SK-N-SH (cell line): ENCODE measurements around the gene CCDC102A. TPM values are rescaled to one million over a fixed set of nuclear protein-coding genes. Genes with fewer than 3 reads are reported as not detected.

ENCODE experiments used
- CTCF ChIA-PET: fragments of 300-600, 350-600 bp; formaldehyde crosslinking; extraction: SDS; loops from one replicate; lab custom pipeline; 2021; lab: Yijun Ruan, JAX
- POLR2A ChIA-PET: fragments of 350-600 bp; sonication (Branson Sonifier 250); formaldehyde crosslinking; extraction: SDS; loops from one replicate; lab custom pipeline; 2020; ENCODE audit warnings: antibody characterized with exemption, inconsistent platforms; lab: Yijun Ruan, JAX
- DNase-seq: peaks from one replicate; pipeline ENCODE4 v3.0.0; 2012
- H2AFZ ChIP-seq: fragments of 200-600 bp; sonication (generic); 2 replicates; pipeline ENCODE4 v1.8.1; 2016; ENCODE audit warnings: antibody characterized with exemption, mild to moderate bottlenecking, low read depth
- H3F3A ChIP-seq: fragments of 200-600 bp; sonication (generic); replicated peaks from 2 replicates; pipeline ENCODE3; 2016; ENCODE audit warnings: antibody characterized with exemption, mild to moderate bottlenecking; ENCODE audit not compliant: insufficient read depth
- H3K27ac ChIP-seq, 2 experiments: fragments of 200-500 bp in 1 of 2; fragments of 200-600 bp in 1 of 2; sonication (Bioruptor generic) in 1 of 2; sonication (generic), shearing (Covaris generic) in 1 of 2; 2 replicates each; pipeline versions ENCODE4 v1.5.1 to v1.6.1; 2014 to 2016; ENCODE audit warnings: low read depth in 2 of 2, inconsistent platforms in 1 of 2, low read length in 1 of 2, mild to moderate bottlenecking in 1 of 2, mixed read lengths in 1 of 2
- H3K27me3 ChIP-seq: fragments of 200-600 bp; sonication (generic), shearing (Covaris generic); 2 replicates; pipeline ENCODE4 v1.6.1; 2016; ENCODE audit warnings: mixed run types; ENCODE audit not compliant: insufficient read depth
- H3K36me3 ChIP-seq, 2 experiments: fragments of 200-500 bp in 1 of 2; fragments of 200-600 bp in 1 of 2; sonication (Bioruptor generic) in 1 of 2; sonication (generic) in 1 of 2; replicated peaks in 1 of 2; 2 replicates each; pipeline versions ENCODE3 to v1.5.1; 2014 to 2016; ENCODE audit warnings: low read length in 1 of 2, mild to moderate bottlenecking in 1 of 2; ENCODE audit not compliant: insufficient read depth in 2 of 2, control insufficient read depth in 1 of 2
- H3K4me1 ChIP-seq, 2 experiments: fragments of 200-500 bp in 1 of 2; fragments of 200-600 bp in 1 of 2; sonication (Bioruptor generic) in 1 of 2; sonication (generic), shearing (Covaris generic) in 1 of 2; 2 replicates each; pipeline versions ENCODE4 v1.5.1 to v1.6.1; 2014 to 2016; ENCODE audit warnings: low read depth in 1 of 2, low read length in 1 of 2, mixed run types in 1 of 2; ENCODE audit not compliant: insufficient read depth in 2 of 2, control insufficient read depth in 1 of 2
- H3K4me2 ChIP-seq: fragments of 200-600 bp; sonication (generic), shearing (Covaris generic); 2 replicates; pipeline ENCODE4 v1.6.1; 2017; ENCODE audit warnings: mixed run types
- H3K4me3 ChIP-seq, 2 experiments: fragments of 200-500 bp in 1 of 2; fragments of 200-600 bp in 1 of 2; sonication (Bioruptor generic) in 1 of 2; sonication (generic), shearing (Covaris generic) in 1 of 2; 2 replicates each; pipeline versions ENCODE4 v1.5.1 to v1.8.1; 2014 to 2016; ENCODE audit warnings: low read depth in 2 of 2, inconsistent platforms in 1 of 2, low read length in 1 of 2, mild to moderate bottlenecking in 1 of 2, mixed read lengths in 1 of 2, moderate library complexity in 1 of 2
- H3K79me2 ChIP-seq: fragments of 200-600 bp; sonication (generic); 2 replicates; pipeline ENCODE4 v1.8.1; 2017; ENCODE audit warnings: mild to moderate bottlenecking; ENCODE audit not compliant: insufficient read depth
- H3K9ac ChIP-seq: fragments of 200-600 bp; sonication (generic); 2 replicates; pipeline ENCODE4 v1.6.1; 2017; ENCODE audit warnings: mixed run types
- H3K9me2 ChIP-seq: fragments of 200-600 bp; sonication (generic); 2 replicates; pipeline ENCODE4 v1.6.1; 2017; ENCODE audit warnings: mixed run types
- H3K9me3 ChIP-seq: fragments of 200-600 bp; sonication (generic); 2 replicates; pipeline ENCODE4 v1.6.1; 2017; ENCODE audit warnings: mixed run types, mild to moderate bottlenecking, moderate library complexity
- H4K20me1 ChIP-seq: fragments of 200-600 bp; sonication (generic); 2 replicates; pipeline ENCODE4 v1.6.1; 2017; ENCODE audit warnings: mild to moderate bottlenecking, mixed run types; ENCODE audit not compliant: insufficient read depth
- EZH2phosphoT487 ChIP-seq: fragments of 200-600 bp; sonication (generic); IDR thresholded peaks from 2 replicates; pipeline ENCODE4 v1.6.1; 2017; ENCODE audit warnings: low read depth, mixed run types, mild to moderate bottlenecking, antibody characterized with exemption, moderate library complexity, borderline replicate concordance
- FOSL2 ChIP-seq: IDR thresholded peaks from 2 replicates; pipeline ENCODE4 v1.4.0; 2012; ENCODE audit warnings: low read depth, mild to moderate bottlenecking, moderate library complexity, borderline replicate concordance
- FOXJ3 ChIP-seq: sonication (generic); formaldehyde crosslinking; IDR thresholded peaks from 2 replicates; pipeline ENCODE4 v1.5.1; 2020; ENCODE audit warnings: mild to moderate bottlenecking, missing genetic modification reagents
- IRF3 ChIP-seq: fragments of 150-350 bp; IDR thresholded peaks from 2 replicates; pipeline ENCODE4 v1.6.1; 2016; ENCODE audit warnings: mild to moderate bottlenecking, low read depth, low read length
- MAX ChIP-seq: IDR thresholded peaks from 2 replicates; pipeline ENCODE4 v1.4.0; 2012; ENCODE audit warnings: low read depth
- NRF1 ChIP-seq: IDR thresholded peaks from 2 replicates; pipeline ENCODE4 v1.6.1; 2012; ENCODE audit warnings: low read depth, mild to moderate bottlenecking, low read length
- PBX3 ChIP-seq: IDR thresholded peaks from 2 replicates; pipeline ENCODE4; 2012
- RFX5 ChIP-seq: IDR thresholded peaks from 2 replicates; pipeline ENCODE4 v1.6.1; 2012; ENCODE audit warnings: mild to moderate bottlenecking, improper control_type of control experiment, low read length
- RXRA ChIP-seq: IDR thresholded peaks from 2 replicates; pipeline ENCODE4 v1.4.0; 2012; ENCODE audit warnings: low read depth, mild to moderate bottlenecking, borderline replicate concordance
- SIN3A ChIP-seq: IDR thresholded peaks from 2 replicates; pipeline ENCODE4 v1.6.1; 2012; ENCODE audit warnings: low read depth, mild to moderate bottlenecking, low read length, moderate library complexity, borderline replicate concordance
- USF1 ChIP-seq: IDR thresholded peaks from 2 replicates; pipeline ENCODE4 v1.4.0; 2012; ENCODE audit warnings: low read depth, borderline replicate concordance
- USF2 ChIP-seq: fragments of 150-350 bp; IDR thresholded peaks from 2 replicates; pipeline ENCODE4 v1.6.1; 2017; ENCODE audit warnings: antibody characterized with exemption, low read length, low read depth, borderline replicate concordance
- ZBTB33 ChIP-seq: IDR thresholded peaks from 2 replicates; pipeline ENCODE4 v1.4.0; 2012; ENCODE audit warnings: low read depth, borderline replicate concordance
- WGBS: methylation state at CpG from one replicate; pipeline ENCODE4 v1.1.6; 2017; ENCODE audit warnings: low lambda C conversion rate; 5-methylcytosine and 5-hydroxymethylcytosine counted together
- polyA plus RNA-seq, 3 experiments: library from polyadenylated mRNA; depleted of rRNA; stranded (reverse); fragments of >200 nt; gene quantifications; 2 replicates each; pipeline ENCODE4 v1.2.3, GENCODE V29; 2012

The CCDC102A gene
- polyA plus RNA-seq, 1 of the 3 experiments (the other 2 are of a cell fraction): 26.2 TPM

- Histone ChIP-seq H3K9me3 (no peaks in the 10 kb centered on the region), H3K27me3 (no peaks in the 10 kb centered on the region), H2AFZ (peak overlapping the region; percentile 89), H3K36me3 (no peaks in the 10 kb centered on the region), H3K79me2 (no peaks in the 10 kb centered on the region; the same call in 1 of the 2 replicates), H3K27ac (peak overlapping the region in 1 of 2 experiments; percentile 20; a peak in 1 of 4 replicates), H3K4me3 (peak overlapping the region in 1 of 2 experiments; percentile 51; a peak in 1 of 4 replicates), H3K9ac (no peak overlapping the region), H3K4me1 (peaks cover 0 to 39% of the 10 kb centered on the region in 2 experiments; a peak in 1 of 4 replicates), H3K4me2 (peak overlapping the region; percentile 67), H3F3A (no peaks in the 10 kb centered on the region), H4K20me1 (no peaks in the 10 kb centered on the region), H3K9me2 (no peaks in the 10 kb centered on the region)
- TF ChIP-seq RXRA: no peak
- TF ChIP-seq SIN3A: no peak
- no peak for TF ChIP-seq RFX5
- TF ChIP-seq NRF1: no peak
- no peak for TF ChIP-seq FOSL2
- no peak for TF ChIP-seq PBX3
- no peak for TF ChIP-seq ZBTB33
- no peak for TF ChIP-seq EZH2phosphoT487
- TF ChIP-seq USF2: no peak
- no peak for TF ChIP-seq IRF3
- no peak for TF ChIP-seq MAX
- no peak for TF ChIP-seq USF1
- TF ChIP-seq FOXJ3 (CRISPR knock-in tag): no peak
- CTCF ChIA-PET: interaction anchor here (0.6 to 21.0 kb wide), 9 partner anchors 8 to 70 kb away, joined by 3 to 354 read pairs (median 4); partner anchors contain the start of gene POLR2C
- POLR2A ChIA-PET: interaction anchor here (0.9 to 10.0 kb wide), 4 partner anchors 11 to 45 kb away, joined by 3 to 152 read pairs (median 28); no protein-coding TSS in a partner anchor
- DNase-seq: no peak
- 79% methylated on average over 8 of the region's 8 CpGs for WGBS
Observed at GRCh38 chr16:57486858-57487834, 49.2 kb downstream of the CCDC102A start.
